Ecto neural progenitor cell (in vitro differentiated cells): ENCODE results near the gene ELOA.
"Not testable (repeated sequence)": the region's sequence is repeated elsewhere in the genome, so short reads cannot be mapped to it uniquely, and the experiment has no call there.

Experiments
- DNase-seq: peaks from one replicate; pipeline ENCODE4 v3.0.0-alpha.2; 2018; ENCODE audit warnings: low spot score

The ELOA gene

GRCh38 chr1:23800400-23801337, 57.4 kb downstream of the ELOA start, which contains the start of gene GALE:
TSS of gene GALE (minus strand) at chr1:23800754. CDS start at chr1:23799007, 1,747 bp downstream.
- DNase-seq, result peak; percentile 91

DNA sequence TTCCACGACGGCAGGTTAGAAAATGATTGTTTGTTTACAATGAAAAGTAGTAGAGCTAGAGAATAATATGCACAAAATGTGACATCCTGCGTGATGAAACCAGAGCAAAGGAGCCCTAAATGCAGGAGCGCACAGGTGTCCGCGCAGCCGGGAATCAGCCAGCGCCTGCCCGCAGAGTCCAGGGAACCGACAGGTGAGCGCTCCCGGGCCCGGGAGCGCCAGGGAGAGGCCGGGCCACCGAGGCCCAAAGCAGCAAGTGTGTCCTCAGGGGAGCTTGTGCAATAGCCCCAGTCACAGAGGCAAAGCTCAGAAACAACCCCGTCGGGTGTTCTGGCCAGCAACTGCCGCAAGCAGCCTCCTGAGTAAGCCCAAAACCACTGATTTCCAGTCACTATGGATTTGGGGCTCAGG, 58.1 kb downstream of the ELOA start:
- no peak for DNase-seq

DNA sequence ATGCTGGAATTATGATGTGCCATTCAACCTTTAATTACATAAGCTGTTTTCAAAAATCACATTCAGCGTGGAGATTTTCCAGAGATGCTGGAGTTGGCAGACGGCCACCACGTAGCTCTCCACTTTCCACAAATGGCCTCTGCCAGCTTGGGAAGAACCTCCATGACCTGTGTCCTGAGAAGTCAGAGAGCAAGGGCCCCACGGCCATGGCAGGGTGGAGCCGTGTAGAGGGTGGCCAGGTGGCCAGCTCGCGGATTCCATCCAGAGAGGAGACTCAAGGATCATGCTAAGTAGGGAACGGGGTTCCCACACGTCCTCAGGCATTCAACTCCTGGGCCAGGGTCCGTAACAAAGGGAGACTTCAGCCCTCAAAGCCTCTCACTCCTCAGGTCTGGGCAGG, 58.6 kb downstream of the ELOA start:
- DNase-seq, result no peak

- DNase-seq, result not testable (repeated sequence)
Measured at GRCh38 chr1:23802809-23803342, 59.6 kb downstream of the ELOA start.

GRCh38 chr1:23803674-23804073, 60.4 kb downstream of the ELOA start:
- DNase-seq, result no peak

DNA sequence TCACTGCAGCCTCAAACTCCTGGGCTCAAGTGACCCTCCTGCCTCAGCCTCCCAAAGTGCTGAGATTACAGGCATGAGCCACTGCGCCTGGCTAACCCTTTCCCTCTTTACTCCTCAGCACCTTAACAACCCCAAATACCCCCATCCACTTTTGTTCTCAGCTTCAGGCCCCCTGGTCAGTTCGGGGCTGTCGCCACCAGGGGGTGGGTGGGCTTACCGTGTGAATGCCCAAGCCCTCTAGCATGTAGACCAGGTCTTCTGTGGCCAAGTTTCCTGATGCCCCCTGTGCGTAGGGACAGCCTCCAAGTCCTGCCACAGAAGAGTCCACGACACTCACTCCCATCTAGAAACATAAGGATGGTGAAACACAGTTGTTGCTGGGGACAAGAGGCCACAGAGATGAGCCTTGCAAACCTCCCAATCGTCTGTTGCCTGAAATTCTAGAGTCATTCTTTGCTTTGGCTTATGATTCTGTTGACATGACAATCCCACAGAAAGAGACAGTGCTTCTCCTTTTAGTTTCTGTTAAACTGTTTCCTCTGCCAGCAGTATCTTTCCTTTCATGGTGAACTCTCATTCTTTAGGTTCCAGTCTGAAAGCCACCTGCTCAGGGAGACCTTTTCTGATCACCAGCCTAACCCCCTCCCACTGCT, 61.0 kb downstream of the ELOA start:
- no peak for DNase-seq

GRCh38 chr1:23805025-23805424, 61.8 kb downstream of the ELOA start:
- no peak for DNase-seq

- DNase-seq, result no peak
Measured at GRCh38 chr1:23806280-23806679, 63.0 kb downstream of the ELOA start.

DNA sequence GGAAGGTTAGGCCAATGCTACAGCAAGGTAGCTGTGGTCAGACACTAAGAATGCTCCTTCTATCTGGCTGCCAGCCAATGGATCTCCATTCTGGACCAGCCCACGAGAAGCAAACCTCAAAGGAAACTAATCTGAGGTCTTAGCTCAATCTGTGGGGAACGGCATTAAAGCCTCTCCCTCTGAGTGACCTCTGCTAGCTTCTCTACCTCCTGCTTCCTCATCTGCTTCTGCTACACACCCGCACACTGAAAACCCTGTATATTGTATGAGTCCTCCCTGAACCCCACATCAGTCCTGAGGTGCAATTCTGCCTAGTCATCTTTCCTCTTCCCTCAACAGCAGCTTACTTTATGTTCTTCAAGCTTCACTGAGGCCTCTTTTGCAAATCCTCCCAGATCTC, 64.2 kb downstream of the ELOA start:
- DNase-seq, result no peak

GRCh38 chr1:23809751-23810171, 66.5 kb downstream of the ELOA start:
- peak; percentile 76 for DNase-seq

- DNase-seq, result peak; percentile 66
Measured at GRCh38 chr1:23810818-23811540, 67.7 kb downstream of the ELOA start.
